GM18519 (cell line): ENCODE measurements around the gene TMEM201.

ENCODE experiments used
- ATAC-seq: cut with Tn5 transposase; IDR thresholded peaks from one replicate; pipeline ENCODE4 v1.9.1; 2021; ENCODE audit warnings: mild to moderate bottlenecking, moderate library complexity; ENCODE audit not compliant: unreplicated experiment, low FRiP score

TMEM201 gene

GRCh38 chr1:9597361-9598315, 8.9 kb downstream of the TMEM201 start:
- no peak for ATAC-seq

GRCh38 chr1:9598316-9598700, 9.6 kb downstream of the TMEM201 start:
- no peak for ATAC-seq

GRCh38 chr1:9599741-9600140, 11.0 kb downstream of the TMEM201 start:
- ATAC-seq: no peak

- ATAC-seq: no peak
Observed at GRCh38 chr1:9600861-9601834, 12.4 kb downstream of the TMEM201 start.

- ATAC-seq: no peak
Observed at GRCh38 chr1:9601942-9602793, 13.5 kb downstream of the TMEM201 start.

- no peak for ATAC-seq
Observed at GRCh38 chr1:9602794-9603167, 14.1 kb downstream of the TMEM201 start.

GRCh38 chr1:9603307-9603706, 14.6 kb downstream of the TMEM201 start:
- no peak for ATAC-seq

- ATAC-seq: no peak
Observed at GRCh38 chr1:9603766-9604753, 15.3 kb downstream of the TMEM201 start.

- ATAC-seq: no peak
Observed at GRCh38 chr1:9604836-9605235, 16.1 kb downstream of the TMEM201 start.

GRCh38 chr1:9605946-9606455, 17.3 kb downstream of the TMEM201 start:
- no peak for ATAC-seq

GRCh38 chr1:9606458-9606857, 17.7 kb downstream of the TMEM201 start:
- no peak for ATAC-seq

GRCh38 chr1:9606948-9607347, 18.2 kb downstream of the TMEM201 start:
- ATAC-seq: no peak

GRCh38 chr1:9607352-9607751, 18.6 kb downstream of the TMEM201 start:
- ATAC-seq: no peak

- no peak for ATAC-seq
Observed at GRCh38 chr1:9609998-9610397, 21.3 kb downstream of the TMEM201 start.

GRCh38 chr1:9610548-9610947, 21.8 kb downstream of the TMEM201 start:
- ATAC-seq: no peak

GRCh38 chr1:9611716-9612115, 23.0 kb downstream of the TMEM201 start:
- ATAC-seq: no peak

GRCh38 chr1:9612162-9612845, 23.6 kb downstream of the TMEM201 start:
- no peak for ATAC-seq

- ATAC-seq: no peak
Observed at GRCh38 chr1:9612871-9613624, 24.3 kb downstream of the TMEM201 start.
